Measurements from ENCODE around the gene CCDC97.

- TF ChIP-seq CTCF (tag by site-specific recombination; IDR thresholded peaks at IDR 0.05) (no peak), BCL11A (tag by site-specific recombination; IDR thresholded peaks at IDR 0.05; ENCODE audit: low read depth) (no peak), ZNF768 (tag by site-specific recombination; IDR thresholded peaks at IDR 0.05) (no peak), ZSCAN18 (tag by site-specific recombination; IDR thresholded peaks at IDR 0.05) (no peak)
- TF ChIP-seq, protein P1, sequence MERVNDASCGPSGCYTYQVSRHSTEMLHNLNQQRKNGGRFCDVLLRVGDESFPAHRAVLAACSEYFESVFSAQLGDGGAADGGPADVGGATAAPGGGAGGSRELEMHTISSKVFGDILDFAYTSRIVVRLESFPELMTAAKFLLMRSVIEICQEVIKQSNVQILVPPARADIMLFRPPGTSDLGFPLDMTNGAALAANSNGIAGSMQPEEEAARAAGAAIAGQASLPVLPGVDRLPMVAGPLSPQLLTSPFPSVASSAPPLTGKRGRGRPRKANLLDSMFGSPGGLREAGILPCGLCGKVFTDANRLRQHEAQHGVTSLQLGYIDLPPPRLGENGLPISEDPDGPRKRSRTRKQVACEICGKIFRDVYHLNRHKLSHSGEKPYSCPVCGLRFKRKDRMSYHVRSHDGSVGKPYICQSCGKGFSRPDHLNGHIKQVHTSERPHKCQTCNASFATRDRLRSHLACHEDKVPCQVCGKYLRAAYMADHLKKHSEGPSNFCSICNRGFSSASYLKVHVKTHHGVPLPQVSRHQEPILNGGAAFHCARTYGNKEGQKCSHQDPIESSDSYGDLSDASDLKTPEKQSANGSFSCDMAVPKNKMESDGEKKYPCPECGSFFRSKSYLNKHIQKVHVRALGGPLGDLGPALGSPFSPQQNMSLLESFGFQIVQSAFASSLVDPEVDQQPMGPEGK (tag by site-specific recombination; IDR thresholded peaks at IDR 0.05): no peak
- TF ChIP-seq, protein P2, sequence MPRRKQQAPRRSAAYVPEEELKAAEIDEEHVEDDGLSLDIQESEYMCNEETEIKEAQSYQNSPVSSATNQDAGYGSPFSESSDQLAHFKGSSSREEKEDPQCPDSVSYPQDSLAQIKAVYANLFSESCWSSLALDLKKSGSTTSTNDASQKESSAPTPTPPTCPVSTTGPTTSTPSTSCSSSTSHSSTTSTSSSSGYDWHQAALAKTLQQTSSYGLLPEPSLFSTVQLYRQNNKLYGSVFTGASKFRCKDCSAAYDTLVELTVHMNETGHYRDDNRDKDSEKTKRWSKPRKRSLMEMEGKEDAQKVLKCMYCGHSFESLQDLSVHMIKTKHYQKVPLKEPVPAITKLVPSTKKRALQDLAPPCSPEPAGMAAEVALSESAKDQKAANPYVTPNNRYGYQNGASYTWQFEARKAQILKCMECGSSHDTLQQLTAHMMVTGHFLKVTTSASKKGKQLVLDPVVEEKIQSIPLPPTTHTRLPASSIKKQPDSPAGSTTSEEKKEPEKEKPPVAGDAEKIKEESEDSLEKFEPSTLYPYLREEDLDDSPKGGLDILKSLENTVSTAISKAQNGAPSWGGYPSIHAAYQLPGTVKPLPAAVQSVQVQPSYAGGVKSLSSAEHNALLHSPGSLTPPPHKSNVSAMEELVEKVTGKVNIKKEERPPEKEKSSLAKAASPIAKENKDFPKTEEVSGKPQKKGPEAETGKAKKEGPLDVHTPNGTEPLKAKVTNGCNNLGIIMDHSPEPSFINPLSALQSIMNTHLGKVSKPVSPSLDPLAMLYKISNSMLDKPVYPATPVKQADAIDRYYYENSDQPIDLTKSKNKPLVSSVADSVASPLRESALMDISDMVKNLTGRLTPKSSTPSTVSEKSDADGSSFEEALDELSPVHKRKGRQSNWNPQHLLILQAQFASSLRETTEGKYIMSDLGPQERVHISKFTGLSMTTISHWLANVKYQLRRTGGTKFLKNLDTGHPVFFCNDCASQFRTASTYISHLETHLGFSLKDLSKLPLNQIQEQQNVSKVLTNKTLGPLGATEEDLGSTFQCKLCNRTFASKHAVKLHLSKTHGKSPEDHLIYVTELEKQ (tag by site-specific recombination; IDR thresholded peaks at IDR 0.05; ENCODE audit: borderline replicate concordance): no peak
These were observed 22.0 kb downstream of the CCDC97 start for GRCh38 chr19:41332000-41332399.
